PFSK-1 (cell line): ENCODE data around the gene TBC1D22A.

Source experiments
- POLR2AphosphoS5 ChIP-seq: IDR thresholded peaks from 2 replicates; pipeline ENCODE4 v1.6.1; 2012; ENCODE audit warnings: low read depth, mild to moderate bottlenecking, control low read depth, low read length, moderate library complexity
- SIN3A ChIP-seq: IDR thresholded peaks from 2 replicates; pipeline ENCODE4 v1.6.1; 2012; ENCODE audit warnings: mild to moderate bottlenecking, low read length, moderate library complexity, borderline replicate concordance; ENCODE audit not compliant: insufficient read depth
- TAF1 ChIP-seq: IDR thresholded peaks from 2 replicates; pipeline ENCODE4 v1.6.1; 2012; ENCODE audit warnings: low read length, control low read depth, borderline replicate concordance; ENCODE audit not compliant: insufficient read depth

DNA sequence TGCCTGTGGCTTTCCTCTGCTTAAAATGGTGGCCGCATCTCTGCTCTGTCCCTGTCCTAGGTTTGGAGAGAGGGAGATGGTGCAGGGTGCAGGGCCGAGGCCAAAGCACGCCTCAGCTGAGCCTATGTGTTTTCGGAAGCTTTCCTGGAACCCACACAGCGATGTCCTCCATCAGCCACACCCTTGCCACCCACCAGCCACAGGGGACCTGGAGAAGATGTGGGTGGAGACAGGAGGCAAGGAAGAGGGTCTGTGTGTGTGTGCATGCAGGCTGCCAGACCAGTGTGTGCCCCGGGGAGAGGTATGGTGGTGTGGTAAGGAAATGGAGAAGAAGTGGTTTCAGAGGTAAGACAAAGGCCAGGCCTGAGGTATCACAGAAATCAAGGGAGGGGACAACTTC is 155.7 kb downstream of the TBC1D22A start:
- TF ChIP-seq POLR2AphosphoS5 (no peak), TAF1 (no peak), SIN3A (no peak)
